Stimulated activated naive CD4-positive, alpha-beta T cell (primary cell): ENCODE measurements around the gene RSRC1.
"Not testable (repeated sequence)": the region's sequence is repeated elsewhere in the genome, so short reads cannot be mapped to it uniquely, and the experiment has no call there.

Source experiments
- DNase-seq, 6 experiments: peaks; one replicate each; lab custom pipeline; 2025; lab: John Stamatoyannopoulos, UW

The RSRC1 gene

GRCh38 chr3:158101335-158102241 is 8.3 kb upstream of the RSRC1 start:
- peak in 1 of 6 experiments; percentile 22 for DNase-seq

GRCh38 chr3:158102242-158103080 is 7.4 kb upstream of the RSRC1 start:
- DNase-seq: peak in 2 of 6 experiments; percentile 2 to 34

GRCh38 chr3:158103081-158103886 is 6.6 kb upstream of the RSRC1 start:
- DNase-seq: peak in 3 of 6 experiments; percentile 22 to 58 (median 33)

- DNase-seq: peak in 1 of 6 experiments; percentile 58
Observed at GRCh38 chr3:158103887-158104327, 6.0 kb upstream of the RSRC1 start.

GRCh38 chr3:158104431-158104921 is 5.4 kb upstream of the RSRC1 start:
- DNase-seq: peak in 1 of 6 experiments; percentile 37

GRCh38 chr3:158105119-158105709 is 4.7 kb upstream of the RSRC1 start:
- DNase-seq: peak in 1 of 6 experiments; percentile 36

- DNase-seq: peak in 3 of 6 experiments; percentile 14 to 50 (median 40)
Observed at GRCh38 chr3:158105710-158106253, 4.1 kb upstream of the RSRC1 start.

- peak in 3 of 6 experiments; percentile 9 to 49 (median 25) for DNase-seq
Observed at GRCh38 chr3:158106766-158107471, 3.0 kb upstream of the RSRC1 start.

GRCh38 chr3:158107605-158108444 is 2.1 kb upstream of the RSRC1 start:
- DNase-seq: no peak

- DNase-seq: no peak
Observed at GRCh38 chr3:158108445-158108985, 1.4 kb upstream of the RSRC1 start.

GRCh38 chr3:158109295-158109803 is 540 bp upstream of the RSRC1 start:
- DNase-seq: peak in 1 of 6 experiments; percentile 13

- DNase-seq: no peak
Observed at GRCh38 chr3:158110658-158111018, 749 bp downstream of the RSRC1 start.

GRCh38 chr3:158111861-158112260 is 2.0 kb downstream of the RSRC1 start:
- no peak for DNase-seq

GRCh38 chr3:158113595-158113994 is 3.7 kb downstream of the RSRC1 start:
- DNase-seq: not testable (repeated sequence)

- DNase-seq: no peak
Observed at GRCh38 chr3:158120330-158120729, 10.4 kb downstream of the RSRC1 start.

- no peak for DNase-seq
Observed at GRCh38 chr3:158121295-158121694, 11.4 kb downstream of the RSRC1 start.

- not testable (repeated sequence) for DNase-seq
Observed at GRCh38 chr3:158122721-158123120, 12.8 kb downstream of the RSRC1 start.
